ENCODE data around the gene THAP10. TPM values are rescaled to one million over a fixed set of nuclear protein-coding genes. Genes with fewer than 3 reads are reported as not detected.

Gene THAP10
- total and polyA plus RNA-seq, 4 donors: 1.2 to 3.1 (median 2.2) TPM

- Histone ChIP-seq H3K9me3 (ENCODE audit: control insufficient read depth in 4 of 4, insufficient read depth in 3 of 4, low read length in 3 of 4) (no peaks in the 10 kb centered on the region), H3K27ac (ENCODE audit: low read depth in 1 of 2, low read length in 1 of 2) (peak overlapping the region in 1 of 2 donors; percentile 86), H3K27me3 (ENCODE audit: control insufficient read depth in 3 of 3, insufficient read depth in 3 of 3, low read length in 2 of 3) (no peaks in the 10 kb centered on the region), H3K9ac (ENCODE audit: insufficient read depth in 1 of 2, low read length in 2 of 2) (peak overlapping the region in 1 of 2 donors; percentile 72), H3K4me1 (ENCODE audit: control insufficient read depth in 5 of 5, insufficient read depth in 5 of 5, low read length in 5 of 5) (peaks cover 0 to 19% (median 3%) of the 10 kb centered on the region in 5 donors), H3K4me3 (peak overlapping the region; percentile 59), H3K36me3 (ENCODE audit: control insufficient read depth in 4 of 4, insufficient read depth in 4 of 4, low read length in 4 of 4) (peaks cover 0 to 9% (median 1%) of the 10 kb centered on the region in 4 donors)
- 5 to 6% methylated on average over 10 of the region's 10 CpGs for WGBS, 2 donors
- DNase-seq (peak; percentile 67 to 84 (median 84)), ATAC-seq (ENCODE audit: insufficient read depth, low FRiP score) (peak; percentile 16)
- TF ChIP-seq CTCF (IDR thresholded peaks at IDR 0.05; ENCODE audit: control extremely low read depth, extremely low read depth): no peak
Observed at GRCh38 chr15:70892912-70893560, 803 bp upstream of the THAP10 start.

GRCh38 chr15:70882361-70882760 is 9.9 kb downstream of the THAP10 start:
- DNase-seq (no peak), ATAC-seq (ENCODE audit: insufficient read depth, low FRiP score) (no peak)
- no peaks in the 10 kb centered on the region for H3K36me3 ChIP-seq (ENCODE audit: control insufficient read depth in 4 of 4, insufficient read depth in 4 of 4, low read length in 4 of 4)
- TF ChIP-seq CTCF (IDR thresholded peaks at IDR 0.05; ENCODE audit: control extremely low read depth, extremely low read depth): no peak
- no peaks in the 10 kb centered on the region for H3K27me3 ChIP-seq (ENCODE audit: control insufficient read depth in 3 of 3, insufficient read depth in 3 of 3, low read length in 2 of 3)
- H3K9me3 ChIP-seq (ENCODE audit: control insufficient read depth in 4 of 4, insufficient read depth in 3 of 4, low read length in 3 of 4): no peaks in the 10 kb centered on the region
- H3K4me3 ChIP-seq: no peak overlapping the region
- H3K4me1 ChIP-seq (ENCODE audit: control insufficient read depth in 5 of 5, insufficient read depth in 5 of 5, low read length in 5 of 5): peaks cover 0 to 3% (median 0%) of the 10 kb centered on the region in 5 donors
- 55 to 80% methylated on average over 2 of the region's 2 CpGs for WGBS, 2 donors
- H3K27ac ChIP-seq (ENCODE audit: low read depth in 1 of 2, low read length in 1 of 2): no peak overlapping the region
- no peak overlapping the region for H3K9ac ChIP-seq (ENCODE audit: insufficient read depth in 1 of 2, low read length in 2 of 2)

GRCh38 chr15:70880781-70881180 is 11.5 kb downstream of the THAP10 start:
- H3K36me3 ChIP-seq (ENCODE audit: control insufficient read depth in 4 of 4, insufficient read depth in 4 of 4, low read length in 4 of 4): no peaks in the 10 kb centered on the region
- 91 to 96% methylated on average over 2 of the region's 2 CpGs for WGBS, 2 donors
- no peak for ATAC-seq (ENCODE audit: insufficient read depth, low FRiP score)

More at GRCh38 chr15:70880781-70881180, 11.5 kb downstream of the THAP10 start:
- Histone ChIP-seq H3K9me3 (ENCODE audit: control insufficient read depth in 4 of 4, insufficient read depth in 3 of 4, low read length in 3 of 4) (no peaks in the 10 kb centered on the region), H3K27me3 (ENCODE audit: control insufficient read depth in 3 of 3, insufficient read depth in 3 of 3, low read length in 2 of 3) (no peaks in the 10 kb centered on the region), H3K4me3 (no peak overlapping the region), H3K4me1 (ENCODE audit: control insufficient read depth in 5 of 5, insufficient read depth in 5 of 5, low read length in 5 of 5) (peaks cover 0 to 3% (median 0%) of the 10 kb centered on the region in 5 donors), H3K9ac (ENCODE audit: insufficient read depth in 1 of 2, low read length in 2 of 2) (no peak overlapping the region), H3K27ac (ENCODE audit: low read depth in 1 of 2, low read length in 1 of 2) (no peak overlapping the region)
- TF ChIP-seq CTCF (IDR thresholded peaks at IDR 0.05; ENCODE audit: control extremely low read depth, extremely low read depth): no peak
- no peak for DNase-seq
